ENCODE data around the gene PSD4.

DNA sequence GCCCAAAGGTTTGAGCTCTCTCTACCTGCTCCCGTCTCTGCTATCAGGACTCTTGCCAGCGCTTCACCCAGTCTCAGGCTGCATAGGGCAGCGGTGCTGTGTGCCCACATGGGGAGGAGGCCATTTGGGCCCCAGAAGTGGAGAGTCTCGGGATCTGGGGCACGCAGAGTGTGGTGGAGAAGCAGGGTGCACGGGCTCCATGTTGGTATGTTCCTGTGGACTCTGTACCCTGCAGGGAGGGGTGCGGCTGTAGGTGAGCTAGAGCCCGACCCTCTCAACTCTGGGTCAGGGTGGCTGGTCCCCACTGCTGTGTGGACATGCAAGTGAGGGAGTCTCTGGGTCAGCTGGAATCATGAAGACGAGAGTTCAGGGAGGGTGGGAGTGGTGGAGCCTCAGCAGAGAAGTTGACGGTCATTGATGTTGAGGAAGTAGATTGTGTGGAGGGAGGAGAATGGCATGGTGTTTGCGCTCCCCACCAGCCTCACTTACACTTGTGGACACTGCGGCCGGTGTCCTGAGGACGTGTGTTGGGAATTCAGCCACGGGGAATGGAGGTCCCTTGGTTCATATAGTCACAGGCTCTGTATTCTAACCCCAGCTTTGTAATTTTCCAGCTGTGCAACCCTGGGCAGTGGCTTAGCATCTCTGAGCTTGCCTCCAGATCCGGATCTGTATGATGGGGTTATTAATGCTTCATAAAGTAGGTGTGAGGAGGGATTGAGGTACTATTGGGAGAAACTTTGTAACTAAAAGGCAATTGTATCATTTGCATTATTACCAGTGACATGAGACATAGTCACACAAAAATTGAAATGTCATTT lies 840 bp upstream of the PSD4 start:
- no peak for TF ChIP-seq POLR2A (IDR thresholded peaks at IDR 0.05)
- TF ChIP-seq, protein P1, sequence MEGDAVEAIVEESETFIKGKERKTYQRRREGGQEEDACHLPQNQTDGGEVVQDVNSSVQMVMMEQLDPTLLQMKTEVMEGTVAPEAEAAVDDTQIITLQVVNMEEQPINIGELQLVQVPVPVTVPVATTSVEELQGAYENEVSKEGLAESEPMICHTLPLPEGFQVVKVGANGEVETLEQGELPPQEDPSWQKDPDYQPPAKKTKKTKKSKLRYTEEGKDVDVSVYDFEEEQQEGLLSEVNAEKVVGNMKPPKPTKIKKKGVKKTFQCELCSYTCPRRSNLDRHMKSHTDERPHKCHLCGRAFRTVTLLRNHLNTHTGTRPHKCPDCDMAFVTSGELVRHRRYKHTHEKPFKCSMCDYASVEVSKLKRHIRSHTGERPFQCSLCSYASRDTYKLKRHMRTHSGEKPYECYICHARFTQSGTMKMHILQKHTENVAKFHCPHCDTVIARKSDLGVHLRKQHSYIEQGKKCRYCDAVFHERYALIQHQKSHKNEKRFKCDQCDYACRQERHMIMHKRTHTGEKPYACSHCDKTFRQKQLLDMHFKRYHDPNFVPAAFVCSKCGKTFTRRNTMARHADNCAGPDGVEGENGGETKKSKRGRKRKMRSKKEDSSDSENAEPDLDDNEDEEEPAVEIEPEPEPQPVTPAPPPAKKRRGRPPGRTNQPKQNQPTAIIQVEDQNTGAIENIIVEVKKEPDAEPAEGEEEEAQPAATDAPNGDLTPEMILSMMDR (IDR thresholded peaks at IDR 0.05) = no peak

All from vagina (tissue), 2 donors.